PFSK-1 (cell line): Measurements from ENCODE around the gene DLEU7.

Experiments used
- POLR2AphosphoS5 ChIP-seq: IDR thresholded peaks from 2 replicates; pipeline ENCODE4 v1.6.1; 2012; ENCODE audit warnings: low read depth, mild to moderate bottlenecking, control low read depth, low read length, moderate library complexity
- SIN3A ChIP-seq: IDR thresholded peaks from 2 replicates; pipeline ENCODE4 v1.6.1; 2012; ENCODE audit warnings: mild to moderate bottlenecking, low read length, moderate library complexity, borderline replicate concordance; ENCODE audit not compliant: insufficient read depth
- TAF1 ChIP-seq: IDR thresholded peaks from 2 replicates; pipeline ENCODE4 v1.6.1; 2012; ENCODE audit warnings: low read length, control low read depth, borderline replicate concordance; ENCODE audit not compliant: insufficient read depth
- TF ChIP-seq, protein P1 (sequence below), 2 experiments: IDR thresholded peaks; 2 replicates each; pipeline versions ENCODE4 v1.6.1 to v1.8.0; 2011 to 2012; ENCODE audit warnings: low read depth in 2 of 2, low read length in 2 of 2, control low read depth in 1 of 2, inconsistent platforms in 1 of 2, mild to moderate bottlenecking in 1 of 2, moderate library complexity in 1 of 2; ENCODE audit not compliant: insufficient read depth in 1 of 2

DNA sequence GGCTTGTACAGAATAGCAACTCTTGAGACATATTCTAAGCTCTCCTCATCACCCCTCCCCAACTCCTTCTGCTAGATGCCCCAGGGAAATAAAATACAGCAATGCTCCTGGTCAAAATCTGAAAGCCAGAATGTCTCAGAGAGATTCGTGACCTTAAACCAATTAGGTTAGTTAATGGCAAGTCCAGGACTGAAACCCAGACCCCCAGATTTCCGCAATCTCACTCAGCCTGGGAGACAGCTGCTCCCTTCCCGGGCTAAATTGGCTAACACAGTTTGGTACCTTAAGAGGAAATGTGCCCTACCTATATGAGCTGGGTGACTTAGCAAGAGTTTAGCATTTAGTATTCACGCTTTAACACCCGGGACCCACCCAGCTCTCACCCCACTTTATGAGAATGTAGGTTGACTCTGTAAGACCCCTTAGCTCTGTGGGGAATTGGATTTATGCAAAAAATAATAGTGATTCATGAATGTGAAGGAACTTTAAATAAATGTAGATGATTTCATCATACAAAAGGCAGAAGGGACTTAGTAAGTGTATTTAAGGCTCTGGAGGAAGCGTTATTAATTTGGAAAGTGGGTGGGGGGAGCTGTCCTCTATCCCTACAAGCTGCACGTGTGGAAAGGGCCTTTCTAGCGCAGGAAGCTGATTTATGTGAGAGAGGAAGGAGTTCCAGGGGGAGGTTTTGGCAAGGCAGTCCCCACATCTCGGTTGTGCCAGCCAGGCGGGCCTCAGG, 1.1 kb downstream of the DLEU7 start:
- no peak for TF ChIP-seq POLR2AphosphoS5
- TF ChIP-seq, protein P1, sequence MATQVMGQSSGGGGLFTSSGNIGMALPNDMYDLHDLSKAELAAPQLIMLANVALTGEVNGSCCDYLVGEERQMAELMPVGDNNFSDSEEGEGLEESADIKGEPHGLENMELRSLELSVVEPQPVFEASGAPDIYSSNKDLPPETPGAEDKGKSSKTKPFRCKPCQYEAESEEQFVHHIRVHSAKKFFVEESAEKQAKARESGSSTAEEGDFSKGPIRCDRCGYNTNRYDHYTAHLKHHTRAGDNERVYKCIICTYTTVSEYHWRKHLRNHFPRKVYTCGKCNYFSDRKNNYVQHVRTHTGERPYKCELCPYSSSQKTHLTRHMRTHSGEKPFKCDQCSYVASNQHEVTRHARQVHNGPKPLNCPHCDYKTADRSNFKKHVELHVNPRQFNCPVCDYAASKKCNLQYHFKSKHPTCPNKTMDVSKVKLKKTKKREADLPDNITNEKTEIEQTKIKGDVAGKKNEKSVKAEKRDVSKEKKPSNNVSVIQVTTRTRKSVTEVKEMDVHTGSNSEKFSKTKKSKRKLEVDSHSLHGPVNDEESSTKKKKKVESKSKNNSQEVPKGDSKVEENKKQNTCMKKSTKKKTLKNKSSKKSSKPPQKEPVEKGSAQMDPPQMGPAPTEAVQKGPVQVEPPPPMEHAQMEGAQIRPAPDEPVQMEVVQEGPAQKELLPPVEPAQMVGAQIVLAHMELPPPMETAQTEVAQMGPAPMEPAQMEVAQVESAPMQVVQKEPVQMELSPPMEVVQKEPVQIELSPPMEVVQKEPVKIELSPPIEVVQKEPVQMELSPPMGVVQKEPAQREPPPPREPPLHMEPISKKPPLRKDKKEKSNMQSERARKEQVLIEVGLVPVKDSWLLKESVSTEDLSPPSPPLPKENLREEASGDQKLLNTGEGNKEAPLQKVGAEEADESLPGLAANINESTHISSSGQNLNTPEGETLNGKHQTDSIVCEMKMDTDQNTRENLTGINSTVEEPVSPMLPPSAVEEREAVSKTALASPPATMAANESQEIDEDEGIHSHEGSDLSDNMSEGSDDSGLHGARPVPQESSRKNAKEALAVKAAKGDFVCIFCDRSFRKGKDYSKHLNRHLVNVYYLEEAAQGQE (IDR thresholded peaks at IDR 0.05; ENCODE audit: insufficient read depth in 1 of 2, low read depth in 2 of 2, low read length in 2 of 2): no peak
- TF ChIP-seq TAF1: no peak
- no peak for TF ChIP-seq SIN3A
